ENCODE results near the gene FAT4.

- TF ChIP-seq POLR2A (IDR thresholded peaks at IDR 0.05) (no peak), CTCF (IDR thresholded peaks at IDR 0.05) (no peak)
These were observed 48.9 kb upstream of the FAT4 start for GRCh38 chr4:125265846-125266245.
